Panc1 (cell line): ENCODE results near the gene ZNF169. TPM values are rescaled to one million over a fixed set of nuclear protein-coding genes. Genes with fewer than 3 reads are reported as not detected.
"Not testable (repeated sequence)": the region's sequence is repeated elsewhere in the genome, so short reads cannot be mapped to it uniquely, and the experiment has no call there.

Experiments used
- ATAC-seq: fragments of 200-7000 bp; cut with Tn5 transposase; 2 replicates; pipeline ENCODE4 v1.9.1; 2020; ENCODE audit warnings: mild to moderate bottlenecking, moderate library complexity
- BruUV-seq: library from RNA; stranded (reverse); fragments of 400-500 nt; replicated peaks from 2 replicates; lab custom pipeline; 2021; lab: Mats Ljungman, UMichigan
- CTCF ChIA-PET: fragments of 300-600 bp; sonication (Branson Sonifier 250); formaldehyde crosslinking; loops from one replicate; lab custom pipeline; 2022; ENCODE audit warnings: antibody characterized with exemption; lab: Charles Lee
- POLR2A ChIA-PET: fragments of 300-600 bp; sonication (Branson Sonifier 250); formaldehyde crosslinking; loops from one replicate; lab custom pipeline; 2022; ENCODE audit warnings: antibody characterized with exemption; lab: Charles Lee
- DNase-seq: peaks from one replicate; pipeline ENCODE4 v3.0.0-alpha.2; 2010; ENCODE audit warnings: low read depth, low spot score
- H3K27ac ChIP-seq: 2 replicates; pipeline ENCODE4 v1.5.1; 2011; ENCODE audit warnings: mild to moderate bottlenecking, low read length, inconsistent platforms
- H3K27me3 ChIP-seq: fragments of 200-500 bp; sonication (Bioruptor generic); 2 replicates; pipeline ENCODE4 v1.6.0; 2014; ENCODE audit warnings: low read length, inconsistent platforms; ENCODE audit not compliant: control insufficient read depth, insufficient read depth
- H3K36me3 ChIP-seq: fragments of 200-500 bp; sonication (Bioruptor generic); 2 replicates; pipeline ENCODE4 v1.5.1; 2014; ENCODE audit warnings: inconsistent platforms, mild to moderate bottlenecking, low read length, moderate library complexity; ENCODE audit not compliant: control insufficient read depth, insufficient read depth
- H3K4me1 ChIP-seq: 2 replicates; pipeline ENCODE4 v1.5.1; 2011; ENCODE audit warnings: inconsistent platforms, mild to moderate bottlenecking, low read length, moderate library complexity; ENCODE audit not compliant: control insufficient read depth, insufficient read depth
- H3K4me3 ChIP-seq, 2 experiments: 2 replicates each; pipeline ENCODE4 v1.5.1; 2011 to 2012; ENCODE audit warnings: low read depth in 2 of 2, low read length in 2 of 2, mild to moderate bottlenecking in 2 of 2, inconsistent platforms in 1 of 2, moderate library complexity in 1 of 2
- H3K9me3 ChIP-seq: fragments of 200-500 bp; sonication (Bioruptor generic); 2 replicates; pipeline ENCODE4 v1.5.1; 2014; ENCODE audit warnings: low read depth, mild to moderate bottlenecking, inconsistent platforms, low read length, moderate library complexity; ENCODE audit not compliant: control insufficient read depth, insufficient read depth
- in situ Hi-C: cut with HindIII; loops from 2 replicates; pipeline ENCODE4 v1.10.0; 2016; ENCODE audit warnings: low sequenced_read_pairs, low pct_unique_long_range_greater_than_20kb
- intact Hi-C: fragments of 100-400 bp; cut with micrococcal nuclease; formaldehyde crosslinking; loops from one replicate; pipeline ENCODE4 v1.10.0; 2022; ENCODE audit not compliant: unreplicated experiment
- total RNA-seq: library from RNA; stranded (reverse); gene quantifications from one replicate; pipeline ENCODE4 v1.2.1, GENCODE V29; 2021; ENCODE audit not compliant: unreplicated experiment

The ZNF169 gene
- total RNA-seq, 1 experiment from 2014 or later = 3.1 TPM

DNA sequence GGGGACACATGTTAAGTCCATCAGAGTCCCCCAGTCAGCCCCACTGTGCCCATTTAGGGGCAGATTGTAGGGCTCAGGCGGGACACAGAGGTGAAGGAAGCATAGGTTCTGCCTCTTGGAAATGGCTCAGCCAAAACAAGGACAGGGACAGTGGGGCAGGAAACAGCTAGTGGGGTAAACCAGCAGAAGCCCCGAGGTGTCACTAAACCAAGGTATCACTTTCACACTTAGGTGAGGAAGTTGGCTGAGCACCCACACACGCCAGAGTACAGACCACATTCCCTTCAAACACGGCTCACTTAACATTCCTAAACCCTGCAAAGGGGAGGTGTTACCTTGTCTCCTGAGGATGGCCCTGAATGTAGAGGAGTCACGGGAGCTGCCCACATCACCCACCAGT lies 57.1 kb downstream of the ZNF169 start:
- H3K27ac ChIP-seq, ATAC-seq, POLR2A ChIA-PET, H3K4me3 ChIP-seq, in situ Hi-C loops, DNase-seq, CTCF ChIA-PET, H3K27me3 ChIP-seq, H3K4me1 ChIP-seq, H3K36me3 ChIP-seq, BruUV-seq, H3K9me3 ChIP-seq, intact Hi-C loops: not testable (repeated sequence)

DNA sequence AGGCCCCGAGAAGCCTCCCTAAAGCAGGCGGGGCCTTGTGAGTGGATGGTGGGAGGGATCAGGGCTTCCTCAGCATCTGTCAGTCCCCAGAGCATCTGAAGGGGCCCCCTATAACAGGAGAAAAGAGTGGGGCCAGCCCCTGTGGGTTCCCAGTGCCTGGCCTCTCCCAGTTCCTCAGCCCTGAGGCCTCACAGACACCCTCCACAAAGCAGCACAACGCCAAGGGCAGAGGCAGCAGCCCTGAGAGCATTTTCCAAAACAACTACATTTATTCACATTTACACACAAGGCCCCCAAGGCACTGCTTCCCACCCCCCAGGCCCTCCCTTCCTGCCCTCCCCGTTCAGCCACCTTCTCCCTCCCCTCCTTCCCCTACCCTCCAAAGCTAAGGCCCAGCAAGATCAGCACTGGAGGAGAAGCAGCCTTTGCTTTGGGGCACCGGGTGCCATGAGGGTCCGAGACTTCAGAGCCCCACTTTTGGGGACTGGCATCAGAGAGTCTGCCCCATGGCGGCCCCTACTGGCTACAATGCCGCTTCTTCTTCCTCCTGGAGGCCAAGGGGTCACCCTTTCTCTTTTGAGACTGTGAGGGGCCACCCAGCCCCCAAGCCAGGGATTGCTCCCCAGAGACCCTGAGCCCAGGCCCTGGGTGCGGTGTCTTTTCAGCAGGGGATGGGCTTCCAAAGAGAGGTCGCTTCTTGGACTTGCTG lies 59.0 kb downstream of the ZNF169 start:
- BruUV-seq, H3K27me3 ChIP-seq, H3K4me1 ChIP-seq, H3K27ac ChIP-seq, DNase-seq, in situ Hi-C loops, POLR2A ChIA-PET, intact Hi-C loops, H3K9me3 ChIP-seq, H3K4me3 ChIP-seq, H3K36me3 ChIP-seq, ATAC-seq, CTCF ChIA-PET: not testable (repeated sequence)

DNA sequence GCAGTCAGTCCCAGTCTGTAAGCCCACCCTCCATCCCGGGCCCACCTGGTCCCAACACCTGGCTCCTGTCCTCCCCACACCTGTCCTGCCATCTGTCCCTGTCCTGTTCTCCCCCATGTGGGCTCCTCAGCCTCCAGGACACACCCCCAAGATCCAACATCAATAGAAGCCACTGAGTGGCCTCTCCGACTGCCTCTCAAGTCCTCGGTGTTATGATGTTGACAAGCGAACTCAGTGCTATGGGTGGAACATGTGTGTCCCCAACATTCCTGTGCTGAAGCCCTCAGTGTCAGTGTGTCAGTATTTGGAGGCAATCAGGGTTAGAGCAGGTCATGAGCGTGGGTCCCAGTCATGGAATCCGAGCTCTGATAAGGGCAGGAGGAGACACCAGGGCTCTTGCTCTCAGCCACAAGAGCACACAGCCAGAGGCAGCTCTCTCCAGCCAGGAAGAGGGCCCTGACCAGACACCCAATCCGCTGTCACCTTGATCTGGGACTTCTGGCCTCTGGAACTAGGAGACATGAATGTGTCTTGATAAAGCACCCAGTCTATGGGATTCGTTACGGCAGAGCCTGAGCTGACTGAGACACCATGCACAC lies 63.3 kb downstream of the ZNF169 start:
- BruUV-seq, H3K27me3 ChIP-seq, H3K9me3 ChIP-seq, H3K36me3 ChIP-seq, intact Hi-C loops, H3K27ac ChIP-seq, H3K4me3 ChIP-seq, in situ Hi-C loops, POLR2A ChIA-PET, H3K4me1 ChIP-seq, CTCF ChIA-PET, DNase-seq, ATAC-seq: not testable (repeated sequence)

DNA sequence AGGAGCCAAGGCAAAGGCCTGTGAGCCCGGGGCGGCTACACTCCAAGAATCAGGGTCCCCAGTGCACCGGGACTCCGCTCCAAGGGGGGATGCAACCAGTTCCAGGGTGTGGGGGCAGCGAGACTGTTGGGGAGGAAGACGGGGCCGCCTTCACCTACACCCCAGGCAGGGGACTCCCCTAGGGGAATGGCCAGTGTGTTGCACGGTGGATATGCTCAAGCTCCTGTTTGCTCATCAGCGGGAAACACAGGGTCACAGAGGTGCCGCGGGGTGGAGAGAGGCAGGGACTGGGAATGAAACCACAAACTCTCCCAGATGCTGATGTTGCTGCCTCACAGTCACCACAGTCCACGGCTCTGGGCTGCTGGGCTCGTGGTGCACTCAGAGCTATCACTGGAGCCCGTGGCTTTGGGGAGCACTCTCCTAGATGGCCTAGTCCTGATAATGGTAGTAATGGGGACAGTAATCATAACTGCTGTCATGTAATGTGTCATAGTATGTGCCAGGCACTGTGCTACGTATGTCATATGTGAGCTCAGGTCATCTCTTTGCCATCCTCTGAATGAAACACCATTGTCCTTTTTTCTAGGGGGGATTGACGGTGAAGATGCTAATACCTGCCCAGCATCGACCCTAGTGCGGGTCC lies 64.2 kb downstream of the ZNF169 start:
- DNase-seq, in situ Hi-C loops, H3K36me3 ChIP-seq, ATAC-seq, H3K4me3 ChIP-seq, H3K27ac ChIP-seq, POLR2A ChIA-PET, BruUV-seq, intact Hi-C loops, H3K27me3 ChIP-seq, H3K9me3 ChIP-seq, H3K4me1 ChIP-seq: not testable (repeated sequence)
- CTCF ChIA-PET = interaction anchor here (0.6 kb wide), 1 partner anchor 64 kb away, joined by 3 read pairs; the partner anchor contains the start of gene ZNF169

DNA sequence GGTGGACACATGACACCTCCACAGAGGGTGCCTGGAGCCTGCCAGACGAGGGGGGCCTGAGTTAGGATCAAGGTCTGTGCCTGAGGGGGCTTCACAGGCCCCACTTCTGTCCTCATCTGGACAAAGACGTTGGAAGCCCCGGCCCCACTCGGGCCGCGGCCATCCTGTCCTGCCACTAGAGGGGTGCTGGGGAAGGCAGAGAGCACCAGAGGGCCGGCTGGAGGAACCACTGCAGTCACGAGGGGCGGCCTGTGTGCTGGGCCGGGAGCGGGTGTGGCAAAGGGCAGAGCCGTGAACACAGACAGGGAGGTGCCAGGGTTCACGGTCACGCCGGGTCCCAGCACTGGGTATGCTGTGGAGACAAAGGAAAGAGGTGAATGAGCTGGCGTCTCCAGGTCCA lies 66.5 kb downstream of the ZNF169 start:
- H3K27me3 ChIP-seq, H3K36me3 ChIP-seq, intact Hi-C loops, H3K9me3 ChIP-seq, in situ Hi-C loops, CTCF ChIA-PET, ATAC-seq, POLR2A ChIA-PET, H3K4me1 ChIP-seq, H3K27ac ChIP-seq, H3K4me3 ChIP-seq, DNase-seq, BruUV-seq: not testable (repeated sequence)

DNA sequence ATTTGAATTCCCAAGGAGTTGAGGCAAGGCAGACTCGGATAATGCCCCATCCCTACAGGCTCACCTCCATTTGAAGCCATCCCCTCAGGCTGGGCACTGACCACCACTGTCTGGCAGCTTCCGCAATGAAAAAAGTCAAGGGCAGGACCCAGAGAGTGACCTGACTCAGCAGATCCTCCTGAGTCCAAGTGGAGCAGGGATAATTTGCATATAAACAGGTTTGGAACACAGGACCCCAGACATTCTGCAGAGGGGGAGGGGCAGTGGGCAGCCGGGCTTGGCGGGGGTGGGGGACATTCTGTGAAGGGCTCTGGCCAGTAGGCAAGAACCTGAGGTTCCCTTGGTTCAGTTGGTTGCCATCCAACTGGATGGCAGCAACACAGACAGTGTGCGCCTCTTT lies 69.4 kb downstream of the ZNF169 start, which contains the start of gene NUTM2F:
Gene NUTM2F, minus strand, starts transcription at position 101 of the 400 bp plus-strand sequence. Its CDS starts 21 bp downstream, at position 80.
- H3K27ac ChIP-seq, H3K27me3 ChIP-seq, H3K36me3 ChIP-seq, BruUV-seq, H3K4me3 ChIP-seq, H3K9me3 ChIP-seq, intact Hi-C loops, in situ Hi-C loops, DNase-seq, ATAC-seq, H3K4me1 ChIP-seq, CTCF ChIA-PET, POLR2A ChIA-PET: not testable (repeated sequence)

DNA sequence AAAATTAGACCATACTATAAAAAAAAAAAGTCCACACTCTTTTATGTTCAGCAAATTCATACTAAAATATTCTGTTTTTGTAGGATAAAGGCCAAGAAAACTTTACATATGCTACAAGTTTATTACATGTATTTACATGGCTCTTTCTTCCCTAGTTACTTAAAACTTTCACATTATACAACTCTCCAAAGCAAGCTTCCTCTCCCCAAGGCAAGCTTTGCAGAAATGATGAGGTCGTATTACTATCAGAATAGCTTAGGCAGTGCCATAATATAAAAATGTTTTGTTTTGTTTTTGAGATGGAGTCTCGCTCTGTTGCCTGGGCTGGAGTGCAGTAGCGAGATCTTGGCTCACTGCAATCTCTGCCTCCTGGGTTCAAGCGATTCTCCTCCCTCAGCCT lies 77.3 kb downstream of the ZNF169 start:
- H3K4me3 ChIP-seq, BruUV-seq: not testable (repeated sequence)

More for the DNA sequence above, 77.3 kb downstream of the ZNF169 start:
- in situ Hi-C loops, CTCF ChIA-PET, H3K27ac ChIP-seq, H3K4me1 ChIP-seq, intact Hi-C loops, ATAC-seq, H3K27me3 ChIP-seq, H3K36me3 ChIP-seq, POLR2A ChIA-PET, DNase-seq, H3K9me3 ChIP-seq: not testable (repeated sequence)
